ENCODE data around the gene LIN9. TPM values are rescaled to one million over a fixed set of nuclear protein-coding genes. Genes with fewer than 3 reads are reported as not detected.

LIN9 gene
- total RNA-seq, 2 experiments from 2014 or later: 10.2 to 11.3 TPM

DNA sequence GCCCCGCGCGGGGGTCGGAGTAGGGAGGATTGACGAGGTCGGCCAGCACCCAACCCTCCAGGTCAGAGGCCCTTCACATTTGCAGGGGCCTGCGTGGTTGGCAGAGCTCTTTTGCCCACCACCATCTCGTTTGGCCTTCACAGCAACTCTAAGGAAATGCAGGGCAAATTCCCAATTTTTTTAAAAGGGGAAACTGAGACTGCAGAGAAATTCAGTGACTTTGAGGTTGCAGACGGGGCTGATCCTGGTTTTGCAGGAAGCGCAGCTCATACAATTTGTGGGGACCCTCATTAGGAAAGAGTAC, 122.0 kb downstream of the LIN9 start:
- TF ChIP-seq, protein P1, sequence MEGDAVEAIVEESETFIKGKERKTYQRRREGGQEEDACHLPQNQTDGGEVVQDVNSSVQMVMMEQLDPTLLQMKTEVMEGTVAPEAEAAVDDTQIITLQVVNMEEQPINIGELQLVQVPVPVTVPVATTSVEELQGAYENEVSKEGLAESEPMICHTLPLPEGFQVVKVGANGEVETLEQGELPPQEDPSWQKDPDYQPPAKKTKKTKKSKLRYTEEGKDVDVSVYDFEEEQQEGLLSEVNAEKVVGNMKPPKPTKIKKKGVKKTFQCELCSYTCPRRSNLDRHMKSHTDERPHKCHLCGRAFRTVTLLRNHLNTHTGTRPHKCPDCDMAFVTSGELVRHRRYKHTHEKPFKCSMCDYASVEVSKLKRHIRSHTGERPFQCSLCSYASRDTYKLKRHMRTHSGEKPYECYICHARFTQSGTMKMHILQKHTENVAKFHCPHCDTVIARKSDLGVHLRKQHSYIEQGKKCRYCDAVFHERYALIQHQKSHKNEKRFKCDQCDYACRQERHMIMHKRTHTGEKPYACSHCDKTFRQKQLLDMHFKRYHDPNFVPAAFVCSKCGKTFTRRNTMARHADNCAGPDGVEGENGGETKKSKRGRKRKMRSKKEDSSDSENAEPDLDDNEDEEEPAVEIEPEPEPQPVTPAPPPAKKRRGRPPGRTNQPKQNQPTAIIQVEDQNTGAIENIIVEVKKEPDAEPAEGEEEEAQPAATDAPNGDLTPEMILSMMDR (IDR thresholded peaks at IDR 0.05): no peak
- Mint-ChIP-seq H3K36me3 (ENCODE audit: low read depth) (peaks cover 13% of the 10 kb centered on the region), H3K4me3 (peak overlapping the region; percentile 84), H3K4me1 (ENCODE audit: low read depth) (peaks cover 28% of the 10 kb centered on the region), H3K27me3 (no peaks in the 10 kb centered on the region), H3K27ac (peak overlapping the region; percentile 95), H3K9me3 (no peaks in the 10 kb centered on the region)
- intact Hi-C loops (cut with micrococcal nuclease): no loop called here
- ATAC-seq (no peak), DNase-seq (no peak)
- POLR2A ChIA-PET: no interaction called here
- CTCF ChIA-PET: interaction anchor here (0.8 to 1.1 kb wide), 2 partner anchors 10 to 62 kb away, joined by 3 to 4 read pairs; no protein-coding TSS in a partner anchor

DNA sequence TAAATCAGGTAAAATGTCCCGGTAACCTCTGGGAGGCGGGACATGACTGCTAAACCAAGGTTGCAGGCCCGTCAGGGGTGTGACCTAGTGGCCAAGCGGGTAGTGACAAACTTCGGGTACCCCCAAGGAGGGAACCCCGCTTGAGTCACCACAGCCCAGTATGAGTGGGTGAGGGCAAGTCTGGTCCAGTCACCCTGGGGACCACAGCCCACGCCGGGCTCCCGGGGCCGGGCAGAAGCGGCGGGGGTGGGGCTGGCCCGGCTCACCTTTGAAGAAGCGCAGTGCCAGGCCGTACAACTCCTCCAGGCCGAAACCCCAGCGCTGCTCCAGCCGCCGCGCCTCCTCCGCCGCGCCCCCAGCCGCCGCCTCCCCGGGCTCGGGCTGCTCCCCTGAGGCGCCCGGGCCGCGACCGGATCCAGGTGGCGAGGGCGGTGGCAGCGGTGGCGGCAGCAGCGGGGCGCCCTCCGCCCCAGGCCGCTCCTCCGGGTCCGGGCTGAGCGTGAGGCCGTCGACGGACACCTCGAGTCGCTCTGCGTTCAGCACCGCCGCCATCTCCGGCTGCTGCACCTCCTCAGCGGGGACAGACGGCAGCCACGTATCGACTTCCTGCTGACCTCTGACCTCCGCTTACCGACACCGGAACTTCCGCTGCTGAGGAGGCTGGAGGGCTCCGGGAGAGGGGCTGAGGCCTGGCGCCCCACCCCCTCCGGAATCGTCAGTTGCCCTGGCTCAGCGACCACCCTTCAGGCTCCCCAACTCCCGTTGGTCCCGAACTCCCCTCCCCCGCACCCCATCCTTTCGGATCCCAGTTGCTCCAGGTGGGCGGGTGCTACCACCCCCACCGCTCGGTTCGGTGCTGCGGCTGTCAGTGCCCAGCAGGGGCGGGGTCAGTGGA, 122.6 kb downstream of the LIN9 start, which contains the start of gene ACBD3:
Gene ACBD3 (minus strand): TSS at position 618 of the 895 bp plus-strand sequence. CDS start 66 bp downstream, at position 552.
- Mint-ChIP-seq H3K27me3 (no peaks in the 10 kb centered on the region), H3K9me3 (no peaks in the 10 kb centered on the region), H3K36me3 (ENCODE audit: low read depth) (peaks cover 13% of the 10 kb centered on the region), H3K4me1 (ENCODE audit: low read depth) (peaks cover 31% of the 10 kb centered on the region), H3K4me3 (peak within 1 kb of the TSS; percentile 94), H3K27ac (peak within 1 kb of the TSS; percentile 95)
- POLR2A ChIA-PET: interaction anchor here (0.8 to 0.9 kb wide), 2 partner anchors 9 to 69 kb away, joined by 3 read pairs; no protein-coding TSS in a partner anchor
- DNase-seq: peak; percentile 91
- intact Hi-C loops (cut with micrococcal nuclease): no loop called here
- ATAC-seq: peak; percentile 98
- TF ChIP-seq, protein P1 (IDR thresholded peaks at IDR 0.05): no peak
- CTCF ChIA-PET: interaction anchor here (0.8 to 3.7 kb wide), 5 partner anchors 10 to 147 kb away, joined by 3 to 26 read pairs (median 4); no protein-coding TSS in a partner anchor

DNA sequence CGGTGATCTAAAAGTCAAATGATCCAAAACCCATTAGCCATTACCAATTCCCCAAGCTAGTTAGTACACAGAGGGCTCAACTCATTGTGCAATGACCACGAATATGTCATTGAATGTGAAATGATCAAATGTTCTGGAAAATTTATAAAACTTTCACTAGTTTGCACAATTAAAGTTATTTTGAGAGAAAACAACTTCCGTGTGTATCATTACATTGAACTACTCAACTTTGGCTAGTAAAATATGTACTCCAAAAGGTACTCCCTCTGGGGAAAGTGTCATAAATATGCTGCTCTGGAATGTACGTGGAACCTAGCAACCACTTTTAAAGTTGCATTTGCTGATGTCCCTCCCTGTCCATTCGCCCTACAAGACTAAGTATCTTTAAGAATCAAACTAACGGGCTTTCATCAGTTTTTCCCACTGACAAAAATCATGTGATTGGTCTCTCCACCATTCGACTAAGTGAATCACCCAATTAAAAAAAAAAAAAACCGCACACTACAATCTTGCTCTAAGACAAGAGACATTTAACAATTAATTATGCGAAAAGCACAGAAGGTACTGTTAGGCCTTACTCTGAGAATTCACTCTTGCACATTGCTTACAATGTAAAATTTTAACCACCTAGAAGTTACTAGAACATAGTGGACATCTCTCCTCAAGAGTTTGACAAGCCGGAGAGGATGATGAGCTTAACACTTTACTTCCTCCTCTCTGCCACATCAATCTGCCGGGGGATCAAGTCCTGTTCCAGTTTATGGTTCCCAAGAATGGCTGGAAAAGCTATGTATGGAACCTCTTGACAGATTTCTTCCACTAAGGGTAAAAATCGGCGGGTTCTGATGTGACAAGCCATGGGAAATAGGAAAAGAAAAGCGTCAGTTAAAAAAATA, 123.6 kb downstream of the LIN9 start:
- no peaks in the 10 kb centered on the region for H3K27me3 Mint-ChIP-seq
- ChIA-PET CTCF (interaction anchor here (0.6 to 8.8 kb wide), 5 partner anchors 11 to 915 kb away, joined by 3 to 60 read pairs (median 5); no protein-coding TSS in a partner anchor), POLR2A (interaction anchor here (0.8 to 0.9 kb wide), 3 partner anchors 8 to 305 kb away, joined by 3 read pairs; no protein-coding TSS in a partner anchor)
- TF ChIP-seq, protein P1 (IDR thresholded peaks at IDR 0.05): no peak
- H3K4me1 Mint-ChIP-seq (ENCODE audit: low read depth): peaks cover 37% of the 10 kb centered on the region
- H3K27ac Mint-ChIP-seq: peak overlapping the region; percentile 88
- H3K9me3 Mint-ChIP-seq: no peaks in the 10 kb centered on the region
- H3K4me3 Mint-ChIP-seq: peak overlapping the region; percentile 94
- intact Hi-C loops (cut with micrococcal nuclease): no loop called here
- peaks cover 14% of the 10 kb centered on the region for H3K36me3 Mint-ChIP-seq (ENCODE audit: low read depth)
- ATAC-seq (no peak), DNase-seq (no peak)

DNA sequence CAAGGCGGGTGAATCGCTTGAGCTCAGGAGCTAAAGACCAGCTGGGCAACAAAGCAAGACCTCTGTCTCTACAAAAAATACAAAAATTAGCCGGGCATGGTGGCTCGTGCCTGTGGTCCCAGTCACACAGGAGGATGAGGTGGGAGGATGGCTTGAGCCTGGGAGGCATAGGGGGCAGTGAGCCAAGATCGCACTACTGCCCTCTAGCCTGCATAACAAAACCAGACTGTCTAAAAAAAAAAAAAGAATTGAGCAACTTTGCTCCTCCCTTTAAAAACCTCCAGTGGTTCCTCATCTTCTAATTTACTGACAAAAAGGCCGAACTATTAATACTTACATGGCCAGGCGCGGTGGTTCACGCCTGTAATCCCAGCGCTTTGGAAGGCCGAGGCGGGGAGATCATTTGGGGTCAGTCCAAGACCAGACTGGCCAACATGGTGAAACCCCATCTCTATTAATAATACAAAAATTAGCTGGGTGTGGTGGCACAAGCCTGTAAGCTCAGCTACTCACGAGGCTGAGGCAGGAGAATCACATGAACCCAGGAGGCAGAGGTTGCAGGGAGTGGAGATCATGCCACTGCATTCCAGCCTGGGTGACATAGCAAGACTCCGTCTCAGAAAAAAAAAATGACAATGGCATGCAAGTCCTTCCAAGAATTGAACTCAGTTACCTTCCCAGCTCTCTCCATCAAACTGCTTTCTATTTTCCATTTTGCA, 126.8 kb downstream of the LIN9 start:
- Mint-ChIP-seq H3K4me1 (ENCODE audit: low read depth) (peaks cover 51% of the 10 kb centered on the region), H3K4me3 (no peak overlapping the region), H3K27me3 (no peaks in the 10 kb centered on the region), H3K36me3 (ENCODE audit: low read depth) (peaks cover 25% of the 10 kb centered on the region), H3K27ac (no peak overlapping the region), H3K9me3 (peaks cover 2% of the 10 kb centered on the region)
- ATAC-seq: no peak
- TF ChIP-seq, protein P1 (IDR thresholded peaks at IDR 0.05): no peak
- no peak for DNase-seq
- intact Hi-C loops (cut with micrococcal nuclease): no loop called here
- ChIA-PET POLR2A (no interaction called here), CTCF (interaction anchor here (0.7 to 8.8 kb wide), 5 partner anchors 8 to 57 kb away, joined by 3 to 60 read pairs (median 4); no protein-coding TSS in a partner anchor)

Other genes with a start within 250 kb of the LIN9 start
- 100 to 1,000 TPM; 287 to 308 TPM for gene H3-3A, start 246.4 kb downstream of the LIN9 start, total RNA-seq
- gene ACBD3, start 122.4 kb downstream of the LIN9 start, total RNA-seq: 10 to 100 TPM; 17.4 to 17.7 TPM
- under 1 TPM in 1 of 2 experiments, not detected in 1; 0.16 TPM for gene MIXL1, start 85.5 kb downstream of the LIN9 start, total RNA-seq
- 100 to 1,000 TPM; 203 to 206 TPM for gene PARP1, start 98.9 kb upstream of the LIN9 start, total RNA-seq
- gene STUM, start 239.6 kb upstream of the LIN9 start, total RNA-seq: not detected

Measured in activated CD8-positive, alpha-beta T cell treated with anti-CD3 and anti-CD28 coated beads for 36 hours (primary cell).